Measurements from ENCODE around the gene PPFIBP2.

DNA sequence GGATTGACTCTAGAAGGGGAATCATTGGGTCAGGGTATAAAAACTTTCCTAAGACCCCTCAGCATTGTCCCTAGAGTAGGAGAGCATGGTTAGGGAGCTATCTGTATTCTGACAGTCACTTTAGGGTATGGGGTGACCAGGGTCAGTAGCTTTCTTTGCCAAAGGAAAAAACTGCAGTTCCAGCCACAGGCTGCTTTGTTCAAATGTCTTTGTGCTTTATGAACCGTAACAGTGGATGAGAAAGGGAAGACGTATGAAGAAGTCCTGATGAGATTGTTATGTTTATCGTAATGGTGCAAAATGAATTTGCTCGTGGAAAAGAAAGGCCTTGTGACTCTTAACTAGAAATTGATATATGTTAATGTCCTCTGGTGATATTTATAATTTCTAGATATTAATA is 129.5 kb downstream of the PPFIBP2 start:
- TF ChIP-seq, protein P1, sequence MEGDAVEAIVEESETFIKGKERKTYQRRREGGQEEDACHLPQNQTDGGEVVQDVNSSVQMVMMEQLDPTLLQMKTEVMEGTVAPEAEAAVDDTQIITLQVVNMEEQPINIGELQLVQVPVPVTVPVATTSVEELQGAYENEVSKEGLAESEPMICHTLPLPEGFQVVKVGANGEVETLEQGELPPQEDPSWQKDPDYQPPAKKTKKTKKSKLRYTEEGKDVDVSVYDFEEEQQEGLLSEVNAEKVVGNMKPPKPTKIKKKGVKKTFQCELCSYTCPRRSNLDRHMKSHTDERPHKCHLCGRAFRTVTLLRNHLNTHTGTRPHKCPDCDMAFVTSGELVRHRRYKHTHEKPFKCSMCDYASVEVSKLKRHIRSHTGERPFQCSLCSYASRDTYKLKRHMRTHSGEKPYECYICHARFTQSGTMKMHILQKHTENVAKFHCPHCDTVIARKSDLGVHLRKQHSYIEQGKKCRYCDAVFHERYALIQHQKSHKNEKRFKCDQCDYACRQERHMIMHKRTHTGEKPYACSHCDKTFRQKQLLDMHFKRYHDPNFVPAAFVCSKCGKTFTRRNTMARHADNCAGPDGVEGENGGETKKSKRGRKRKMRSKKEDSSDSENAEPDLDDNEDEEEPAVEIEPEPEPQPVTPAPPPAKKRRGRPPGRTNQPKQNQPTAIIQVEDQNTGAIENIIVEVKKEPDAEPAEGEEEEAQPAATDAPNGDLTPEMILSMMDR (IDR thresholded peaks at IDR 0.05), result no peak
- no peak for TF ChIP-seq POLR2A (IDR thresholded peaks at IDR 0.05)
- no peak for TF ChIP-seq POLR2AphosphoS5 (IDR thresholded peaks at IDR 0.05)
